SK-N-SH (cell line): Measurements from ENCODE around the gene GPRIN3. TPM values are rescaled to one million over a fixed set of nuclear protein-coding genes. Genes with fewer than 3 reads are reported as not detected.

Experiments used
- CTCF ChIA-PET: fragments of 300-600, 350-600 bp; formaldehyde crosslinking; extraction: SDS; loops from one replicate; lab custom pipeline; 2021; lab: Yijun Ruan, JAX
- POLR2A ChIA-PET: fragments of 350-600 bp; sonication (Branson Sonifier 250); formaldehyde crosslinking; extraction: SDS; loops from one replicate; lab custom pipeline; 2020; ENCODE audit warnings: antibody characterized with exemption, inconsistent platforms; lab: Yijun Ruan, JAX
- DNase-seq: peaks from one replicate; pipeline ENCODE4 v3.0.0; 2012
- H2AFZ ChIP-seq: fragments of 200-600 bp; sonication (generic); 2 replicates; pipeline ENCODE4 v1.8.1; 2016; ENCODE audit warnings: antibody characterized with exemption, mild to moderate bottlenecking, low read depth
- H3F3A ChIP-seq: fragments of 200-600 bp; sonication (generic); replicated peaks from 2 replicates; pipeline ENCODE3; 2016; ENCODE audit warnings: antibody characterized with exemption, mild to moderate bottlenecking; ENCODE audit not compliant: insufficient read depth
- H3K27ac ChIP-seq, 2 experiments: fragments of 200-500 bp in 1 of 2; fragments of 200-600 bp in 1 of 2; sonication (Bioruptor generic) in 1 of 2; sonication (generic), shearing (Covaris generic) in 1 of 2; 2 replicates each; pipeline versions ENCODE4 v1.5.1 to v1.6.1; 2014 to 2016; ENCODE audit warnings: low read depth in 2 of 2, inconsistent platforms in 1 of 2, low read length in 1 of 2, mild to moderate bottlenecking in 1 of 2, mixed read lengths in 1 of 2
- H3K27me3 ChIP-seq: fragments of 200-600 bp; sonication (generic), shearing (Covaris generic); 2 replicates; pipeline ENCODE4 v1.6.1; 2016; ENCODE audit warnings: mixed run types; ENCODE audit not compliant: insufficient read depth
- H3K36me3 ChIP-seq, 2 experiments: fragments of 200-500 bp in 1 of 2; fragments of 200-600 bp in 1 of 2; sonication (Bioruptor generic) in 1 of 2; sonication (generic) in 1 of 2; replicated peaks in 1 of 2; 2 replicates each; pipeline versions ENCODE3 to v1.5.1; 2014 to 2016; ENCODE audit warnings: low read length in 1 of 2, mild to moderate bottlenecking in 1 of 2; ENCODE audit not compliant: insufficient read depth in 2 of 2, control insufficient read depth in 1 of 2
- H3K4me1 ChIP-seq, 2 experiments: fragments of 200-500 bp in 1 of 2; fragments of 200-600 bp in 1 of 2; sonication (Bioruptor generic) in 1 of 2; sonication (generic), shearing (Covaris generic) in 1 of 2; 2 replicates each; pipeline versions ENCODE4 v1.5.1 to v1.6.1; 2014 to 2016; ENCODE audit warnings: low read depth in 1 of 2, low read length in 1 of 2, mixed run types in 1 of 2; ENCODE audit not compliant: insufficient read depth in 2 of 2, control insufficient read depth in 1 of 2
- H3K4me2 ChIP-seq: fragments of 200-600 bp; sonication (generic), shearing (Covaris generic); 2 replicates; pipeline ENCODE4 v1.6.1; 2017; ENCODE audit warnings: mixed run types
- H3K4me3 ChIP-seq, 2 experiments: fragments of 200-500 bp in 1 of 2; fragments of 200-600 bp in 1 of 2; sonication (Bioruptor generic) in 1 of 2; sonication (generic), shearing (Covaris generic) in 1 of 2; 2 replicates each; pipeline versions ENCODE4 v1.5.1 to v1.8.1; 2014 to 2016; ENCODE audit warnings: low read depth in 2 of 2, inconsistent platforms in 1 of 2, low read length in 1 of 2, mild to moderate bottlenecking in 1 of 2, mixed read lengths in 1 of 2, moderate library complexity in 1 of 2
- H3K79me2 ChIP-seq: fragments of 200-600 bp; sonication (generic); 2 replicates; pipeline ENCODE4 v1.8.1; 2017; ENCODE audit warnings: mild to moderate bottlenecking; ENCODE audit not compliant: insufficient read depth
- H3K9ac ChIP-seq: fragments of 200-600 bp; sonication (generic); 2 replicates; pipeline ENCODE4 v1.6.1; 2017; ENCODE audit warnings: mixed run types
- H3K9me2 ChIP-seq: fragments of 200-600 bp; sonication (generic); 2 replicates; pipeline ENCODE4 v1.6.1; 2017; ENCODE audit warnings: mixed run types
- H3K9me3 ChIP-seq: fragments of 200-600 bp; sonication (generic); 2 replicates; pipeline ENCODE4 v1.6.1; 2017; ENCODE audit warnings: mixed run types, mild to moderate bottlenecking, moderate library complexity
- H4K20me1 ChIP-seq: fragments of 200-600 bp; sonication (generic); 2 replicates; pipeline ENCODE4 v1.6.1; 2017; ENCODE audit warnings: mild to moderate bottlenecking, mixed run types; ENCODE audit not compliant: insufficient read depth
- EP300 ChIP-seq, 2 experiments: IDR thresholded peaks; 2 replicates each; pipeline versions ENCODE4 v1.4.0 to v1.6.1; 2012; ENCODE audit warnings: borderline replicate concordance in 1 of 2, low read depth in 1 of 2, low read length in 1 of 2
- FOSL2 ChIP-seq: IDR thresholded peaks from 2 replicates; pipeline ENCODE4 v1.4.0; 2012; ENCODE audit warnings: low read depth, mild to moderate bottlenecking, moderate library complexity, borderline replicate concordance
- GABPA ChIP-seq: IDR thresholded peaks from 2 replicates; pipeline ENCODE4 v1.4.0; 2012; ENCODE audit warnings: low read depth, mild to moderate bottlenecking
- JUND ChIP-seq: IDR thresholded peaks from 2 replicates; pipeline ENCODE4 v1.4.0; 2012
- MEF2A ChIP-seq: IDR thresholded peaks from 2 replicates; pipeline ENCODE4 v1.4.0; 2012; ENCODE audit warnings: low read depth, borderline replicate concordance
- NRF1 ChIP-seq: IDR thresholded peaks from 2 replicates; pipeline ENCODE4 v1.6.1; 2012; ENCODE audit warnings: low read depth, mild to moderate bottlenecking, low read length
- POLR2AphosphoS5 ChIP-seq: IDR thresholded peaks from 2 replicates; pipeline ENCODE4 v1.6.1; 2012; ENCODE audit warnings: low read depth, low read length
- RAD21 ChIP-seq: IDR thresholded peaks from 2 replicates; pipeline ENCODE4 v1.6.1; 2012; ENCODE audit warnings: mild to moderate bottlenecking, low read length
- RCOR1 ChIP-seq: fragments of 150-350 bp; IDR thresholded peaks from 2 replicates; pipeline ENCODE4 v1.6.1; 2017; ENCODE audit warnings: antibody characterized with exemption, low read length
- SIN3A ChIP-seq: IDR thresholded peaks from 2 replicates; pipeline ENCODE4 v1.6.1; 2012; ENCODE audit warnings: low read depth, mild to moderate bottlenecking, low read length, moderate library complexity, borderline replicate concordance
- TCF12 ChIP-seq: IDR thresholded peaks from 2 replicates; pipeline ENCODE4 v1.4.0; 2012
- TEAD4 ChIP-seq: IDR thresholded peaks from 2 replicates; pipeline ENCODE4 v1.4.0; 2012; ENCODE audit warnings: mild to moderate bottlenecking, borderline replicate concordance; ENCODE audit not compliant: insufficient read depth
- YY1 ChIP-seq: IDR thresholded peaks from 2 replicates; pipeline ENCODE4 v1.4.0; 2012; ENCODE audit warnings: low read depth, mild to moderate bottlenecking
- ZBTB33 ChIP-seq: IDR thresholded peaks from 2 replicates; pipeline ENCODE4 v1.4.0; 2012; ENCODE audit warnings: low read depth, borderline replicate concordance
- WGBS: methylation state at CpG from one replicate; pipeline ENCODE4 v1.1.6; 2017; ENCODE audit warnings: low lambda C conversion rate; 5-methylcytosine and 5-hydroxymethylcytosine counted together
- polyA plus RNA-seq, 3 experiments: library from polyadenylated mRNA; depleted of rRNA; stranded (reverse); fragments of >200 nt; gene quantifications; 2 replicates each; pipeline ENCODE4 v1.2.3, GENCODE V29; 2012
- TF ChIP-seq, protein P1 (sequence below): IDR thresholded peaks from 2 replicates; pipeline ENCODE4 v1.6.1; 2012; ENCODE audit warnings: mild to moderate bottlenecking, low read depth, low read length, moderate library complexity
- TF ChIP-seq, protein P2 (sequence below): IDR thresholded peaks from 2 replicates; pipeline ENCODE4 v1.4.0; 2012; ENCODE audit warnings: low read depth
- TF ChIP-seq, protein P3 (sequence below): fragments of 150-350 bp; IDR thresholded peaks from 2 replicates; pipeline ENCODE4 v1.6.1; 2016; ENCODE audit warnings: mild to moderate bottlenecking, low read depth, low read length
- TF ChIP-seq, protein P4 (sequence below): fragments of 200-600 bp; sonication (generic); IDR thresholded peaks from 2 replicates; pipeline ENCODE4 v1.6.1; 2017; ENCODE audit warnings: antibody characterized with exemption, mild to moderate bottlenecking, moderate library complexity

Gene GPRIN3
- polyA plus RNA-seq, 1 of the 3 experiments (the other 2 are of a cell fraction) = not detected

GRCh38 chr4:89259301-89260028 lies 48.1 kb downstream of the GPRIN3 start:
- no peaks in the 10 kb centered on the region for H3F3A ChIP-seq
- no peaks in the 10 kb centered on the region for H4K20me1 ChIP-seq
- H3K36me3 ChIP-seq = no peaks in the 10 kb centered on the region
- H3K4me1 ChIP-seq = no peaks in the 10 kb centered on the region; a peak in 1 of 4 replicates
- H3K79me2 ChIP-seq = no peaks in the 10 kb centered on the region
- 65% methylated on average over 4 of the region's 4 CpGs for WGBS
- no peaks in the 10 kb centered on the region for H3K27me3 ChIP-seq
- no peak overlapping the region for H3K4me3 ChIP-seq
- no peak for DNase-seq
- ChIA-PET POLR2A (no interaction called here), CTCF (interaction anchor here (0.7 to 2.0 kb wide), 4 partner anchors 8 to 33 kb away, joined by 3 to 6 read pairs (median 4); no protein-coding TSS in a partner anchor)
- H3K9me2 ChIP-seq = no peaks in the 10 kb centered on the region
- TF ChIP-seq RAD21 = no peak
- TF ChIP-seq TEAD4 = no peak
- TF ChIP-seq GABPA = no peak
- no peak for TF ChIP-seq YY1
- no peak for TF ChIP-seq EP300 (IDR thresholded peaks at IDR 0.05; ENCODE audit: borderline replicate concordance in 1 of 2, low read depth in 1 of 2, low read length in 1 of 2)
- TF ChIP-seq JUND = no peak
- no peak overlapping the region for H2AFZ ChIP-seq
- H3K9me3 ChIP-seq = no peaks in the 10 kb centered on the region
- H3K9ac ChIP-seq = no peak overlapping the region
- no peak overlapping the region for H3K4me2 ChIP-seq
- H3K27ac ChIP-seq = no peak overlapping the region

DNA sequence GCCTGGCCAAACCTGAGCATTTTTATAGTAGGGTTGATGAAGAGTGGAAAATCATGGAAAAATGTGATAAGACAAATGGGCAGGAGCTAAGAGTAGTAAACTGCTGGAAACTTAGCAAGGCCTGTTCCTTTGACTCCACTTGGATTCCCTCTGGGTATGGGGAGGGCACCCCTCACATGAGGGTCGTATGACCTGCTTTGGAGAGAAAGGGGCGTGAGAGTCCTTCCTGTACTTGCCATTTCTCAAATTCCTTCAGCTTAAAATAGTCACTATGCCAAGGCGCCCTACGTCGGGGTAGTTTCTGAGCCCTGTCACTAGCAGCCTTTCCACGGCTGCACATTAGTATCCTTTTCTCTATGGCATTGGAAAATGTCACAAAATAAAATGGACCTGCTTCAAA lies 49.1 kb downstream of the GPRIN3 start:
- Histone ChIP-seq H3K36me3 (no peaks in the 10 kb centered on the region), H3K9me3 (no peaks in the 10 kb centered on the region), H2AFZ (no peak overlapping the region), H3K79me2 (no peaks in the 10 kb centered on the region), H3K9ac (no peak overlapping the region), H3K9me2 (no peaks in the 10 kb centered on the region), H4K20me1 (no peaks in the 10 kb centered on the region), H3K27me3 (no peaks in the 10 kb centered on the region), H3K4me3 (no peak overlapping the region), H3K4me2 (no peak overlapping the region), H3K4me1 (no peaks in the 10 kb centered on the region; a peak in 1 of 4 replicates), H3F3A (no peaks in the 10 kb centered on the region), H3K27ac (no peak overlapping the region)
- CTCF ChIA-PET = interaction anchor here (0.7 to 1.9 kb wide), 2 partner anchors 22 to 32 kb away, joined by 3 to 5 read pairs; no protein-coding TSS in a partner anchor
- no peak for DNase-seq
- POLR2A ChIA-PET = no interaction called here
- 77% methylated on average over 6 of the region's 6 CpGs for WGBS
- TF ChIP-seq, protein P1, sequence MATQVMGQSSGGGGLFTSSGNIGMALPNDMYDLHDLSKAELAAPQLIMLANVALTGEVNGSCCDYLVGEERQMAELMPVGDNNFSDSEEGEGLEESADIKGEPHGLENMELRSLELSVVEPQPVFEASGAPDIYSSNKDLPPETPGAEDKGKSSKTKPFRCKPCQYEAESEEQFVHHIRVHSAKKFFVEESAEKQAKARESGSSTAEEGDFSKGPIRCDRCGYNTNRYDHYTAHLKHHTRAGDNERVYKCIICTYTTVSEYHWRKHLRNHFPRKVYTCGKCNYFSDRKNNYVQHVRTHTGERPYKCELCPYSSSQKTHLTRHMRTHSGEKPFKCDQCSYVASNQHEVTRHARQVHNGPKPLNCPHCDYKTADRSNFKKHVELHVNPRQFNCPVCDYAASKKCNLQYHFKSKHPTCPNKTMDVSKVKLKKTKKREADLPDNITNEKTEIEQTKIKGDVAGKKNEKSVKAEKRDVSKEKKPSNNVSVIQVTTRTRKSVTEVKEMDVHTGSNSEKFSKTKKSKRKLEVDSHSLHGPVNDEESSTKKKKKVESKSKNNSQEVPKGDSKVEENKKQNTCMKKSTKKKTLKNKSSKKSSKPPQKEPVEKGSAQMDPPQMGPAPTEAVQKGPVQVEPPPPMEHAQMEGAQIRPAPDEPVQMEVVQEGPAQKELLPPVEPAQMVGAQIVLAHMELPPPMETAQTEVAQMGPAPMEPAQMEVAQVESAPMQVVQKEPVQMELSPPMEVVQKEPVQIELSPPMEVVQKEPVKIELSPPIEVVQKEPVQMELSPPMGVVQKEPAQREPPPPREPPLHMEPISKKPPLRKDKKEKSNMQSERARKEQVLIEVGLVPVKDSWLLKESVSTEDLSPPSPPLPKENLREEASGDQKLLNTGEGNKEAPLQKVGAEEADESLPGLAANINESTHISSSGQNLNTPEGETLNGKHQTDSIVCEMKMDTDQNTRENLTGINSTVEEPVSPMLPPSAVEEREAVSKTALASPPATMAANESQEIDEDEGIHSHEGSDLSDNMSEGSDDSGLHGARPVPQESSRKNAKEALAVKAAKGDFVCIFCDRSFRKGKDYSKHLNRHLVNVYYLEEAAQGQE = no peak
- TF ChIP-seq POLR2AphosphoS5 (no peak), EP300 (IDR thresholded peaks at IDR 0.05; ENCODE audit: borderline replicate concordance in 1 of 2, low read depth in 1 of 2, low read length in 1 of 2) (no peak), YY1 (no peak), ZBTB33 (no peak), SIN3A (no peak), RCOR1 (no peak), TCF12 (no peak), RAD21 (no peak), NRF1 (no peak), FOSL2 (no peak), GABPA (no peak), MEF2A (no peak)
- TF ChIP-seq, protein P2, sequence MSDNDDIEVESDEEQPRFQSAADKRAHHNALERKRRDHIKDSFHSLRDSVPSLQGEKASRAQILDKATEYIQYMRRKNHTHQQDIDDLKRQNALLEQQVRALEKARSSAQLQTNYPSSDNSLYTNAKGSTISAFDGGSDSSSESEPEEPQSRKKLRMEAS = no peak
- TF ChIP-seq, protein P3, sequence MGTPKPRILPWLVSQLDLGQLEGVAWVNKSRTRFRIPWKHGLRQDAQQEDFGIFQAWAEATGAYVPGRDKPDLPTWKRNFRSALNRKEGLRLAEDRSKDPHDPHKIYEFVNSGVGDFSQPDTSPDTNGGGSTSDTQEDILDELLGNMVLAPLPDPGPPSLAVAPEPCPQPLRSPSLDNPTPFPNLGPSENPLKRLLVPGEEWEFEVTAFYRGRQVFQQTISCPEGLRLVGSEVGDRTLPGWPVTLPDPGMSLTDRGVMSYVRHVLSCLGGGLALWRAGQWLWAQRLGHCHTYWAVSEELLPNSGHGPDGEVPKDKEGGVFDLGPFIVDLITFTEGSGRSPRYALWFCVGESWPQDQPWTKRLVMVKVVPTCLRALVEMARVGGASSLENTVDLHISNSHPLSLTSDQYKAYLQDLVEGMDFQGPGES = no peak
- TF ChIP-seq, protein P4, sequence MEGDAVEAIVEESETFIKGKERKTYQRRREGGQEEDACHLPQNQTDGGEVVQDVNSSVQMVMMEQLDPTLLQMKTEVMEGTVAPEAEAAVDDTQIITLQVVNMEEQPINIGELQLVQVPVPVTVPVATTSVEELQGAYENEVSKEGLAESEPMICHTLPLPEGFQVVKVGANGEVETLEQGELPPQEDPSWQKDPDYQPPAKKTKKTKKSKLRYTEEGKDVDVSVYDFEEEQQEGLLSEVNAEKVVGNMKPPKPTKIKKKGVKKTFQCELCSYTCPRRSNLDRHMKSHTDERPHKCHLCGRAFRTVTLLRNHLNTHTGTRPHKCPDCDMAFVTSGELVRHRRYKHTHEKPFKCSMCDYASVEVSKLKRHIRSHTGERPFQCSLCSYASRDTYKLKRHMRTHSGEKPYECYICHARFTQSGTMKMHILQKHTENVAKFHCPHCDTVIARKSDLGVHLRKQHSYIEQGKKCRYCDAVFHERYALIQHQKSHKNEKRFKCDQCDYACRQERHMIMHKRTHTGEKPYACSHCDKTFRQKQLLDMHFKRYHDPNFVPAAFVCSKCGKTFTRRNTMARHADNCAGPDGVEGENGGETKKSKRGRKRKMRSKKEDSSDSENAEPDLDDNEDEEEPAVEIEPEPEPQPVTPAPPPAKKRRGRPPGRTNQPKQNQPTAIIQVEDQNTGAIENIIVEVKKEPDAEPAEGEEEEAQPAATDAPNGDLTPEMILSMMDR = no peak
